ENCODE data around the gene DNALI1. TPM values are rescaled to one million over a fixed set of nuclear protein-coding genes. Genes with fewer than 3 reads are reported as not detected.

The DNALI1 gene
- total and polyA plus RNA-seq, 10 of the 15 experiments (the other 5 are each of a cell fraction or from before 2014, with no cell fraction given), result 0.03 to 0.13 (median 0.05) TPM; not detected in 7

DNA sequence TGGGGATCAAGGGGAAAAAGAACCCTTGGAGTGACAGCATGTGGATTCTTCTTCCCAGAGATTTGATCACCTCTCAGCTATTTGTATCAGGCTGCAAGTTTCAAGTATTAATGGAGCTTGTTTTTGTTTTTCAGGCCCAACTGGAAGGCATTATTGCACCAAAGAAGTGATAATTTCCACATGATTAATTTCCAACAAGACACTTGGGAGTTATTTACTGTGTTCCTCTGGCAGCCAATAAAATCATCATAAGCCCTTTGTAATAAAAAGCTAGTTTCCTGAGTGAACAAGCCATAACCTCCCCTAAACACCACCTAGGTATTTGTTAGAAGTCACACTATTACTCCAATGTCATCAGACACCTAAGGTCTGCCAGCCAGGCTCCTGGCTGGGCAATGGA is 8.2 kb downstream of the DNALI1 start:
- no peak overlapping the region for H3K4me3 ChIP-seq
- ChIA-PET SMC1A (ENCODE audit: uncharacterized antibody, unreplicated experiment) (interaction anchor here (0.8 to 3.4 kb wide), 3 partner anchors 23 to 118 kb away, joined by 3 to 15 read pairs (median 3); no protein-coding TSS in a partner anchor), CTCF (interaction anchor here (0.9 to 4.5 kb wide), 6 partner anchors 10 to 118 kb away, joined by 3 to 46 read pairs (median 3); no protein-coding TSS in a partner anchor), POLR2A (no interaction called here), RAD21 (ENCODE audit: unreplicated experiment) (interaction anchor here (0.9 kb wide), 1 partner anchor 116 kb away, joined by 3 read pairs; no protein-coding TSS in a partner anchor)
- no peaks in the 10 kb centered on the region for H3K27me3 ChIP-seq (replicated peaks in 1 of 2; ENCODE audit: control insufficient read depth in 2 of 2, insufficient read depth in 2 of 2, low read length in 1 of 2)
- BruUV-seq (replicated peaks), result no TSS peak
- DNase-seq (ENCODE audit: low read depth, low spot score), result no peak
- FAIRE-seq, result no peak
- intact Hi-C loops (cut with micrococcal nuclease; ENCODE audit: unreplicated experiment) (no loop called here), in situ Hi-C loops (cut with MboI) (no loop called here)
- no peak overlapping the region for H2AFZ ChIP-seq (ENCODE audit: control insufficient read depth, low read depth, low read length)
- H3K27ac ChIP-seq (ENCODE audit: control insufficient read depth, insufficient read depth), result no peak overlapping the region
- H3K9ac ChIP-seq (ENCODE audit: control insufficient read depth, insufficient read depth, low read length), result no peak overlapping the region
- no peak overlapping the region for H3K4me2 ChIP-seq (ENCODE audit: control insufficient read depth, insufficient read depth)
- H3K79me2 ChIP-seq (ENCODE audit: control insufficient read depth, insufficient read depth, low read length), result no peaks in the 10 kb centered on the region
- no peaks in the 10 kb centered on the region for H3K9me3 ChIP-seq (replicated peaks; ENCODE audit: control insufficient read depth, insufficient read depth, low read length)
- peaks cover 18 to 43% of the 10 kb centered on the region in 2 experiments for H3K36me3 ChIP-seq (ENCODE audit: control insufficient read depth in 2 of 2, insufficient read depth in 2 of 2, low read length in 1 of 2)
- TF ChIP-seq, protein P1, sequence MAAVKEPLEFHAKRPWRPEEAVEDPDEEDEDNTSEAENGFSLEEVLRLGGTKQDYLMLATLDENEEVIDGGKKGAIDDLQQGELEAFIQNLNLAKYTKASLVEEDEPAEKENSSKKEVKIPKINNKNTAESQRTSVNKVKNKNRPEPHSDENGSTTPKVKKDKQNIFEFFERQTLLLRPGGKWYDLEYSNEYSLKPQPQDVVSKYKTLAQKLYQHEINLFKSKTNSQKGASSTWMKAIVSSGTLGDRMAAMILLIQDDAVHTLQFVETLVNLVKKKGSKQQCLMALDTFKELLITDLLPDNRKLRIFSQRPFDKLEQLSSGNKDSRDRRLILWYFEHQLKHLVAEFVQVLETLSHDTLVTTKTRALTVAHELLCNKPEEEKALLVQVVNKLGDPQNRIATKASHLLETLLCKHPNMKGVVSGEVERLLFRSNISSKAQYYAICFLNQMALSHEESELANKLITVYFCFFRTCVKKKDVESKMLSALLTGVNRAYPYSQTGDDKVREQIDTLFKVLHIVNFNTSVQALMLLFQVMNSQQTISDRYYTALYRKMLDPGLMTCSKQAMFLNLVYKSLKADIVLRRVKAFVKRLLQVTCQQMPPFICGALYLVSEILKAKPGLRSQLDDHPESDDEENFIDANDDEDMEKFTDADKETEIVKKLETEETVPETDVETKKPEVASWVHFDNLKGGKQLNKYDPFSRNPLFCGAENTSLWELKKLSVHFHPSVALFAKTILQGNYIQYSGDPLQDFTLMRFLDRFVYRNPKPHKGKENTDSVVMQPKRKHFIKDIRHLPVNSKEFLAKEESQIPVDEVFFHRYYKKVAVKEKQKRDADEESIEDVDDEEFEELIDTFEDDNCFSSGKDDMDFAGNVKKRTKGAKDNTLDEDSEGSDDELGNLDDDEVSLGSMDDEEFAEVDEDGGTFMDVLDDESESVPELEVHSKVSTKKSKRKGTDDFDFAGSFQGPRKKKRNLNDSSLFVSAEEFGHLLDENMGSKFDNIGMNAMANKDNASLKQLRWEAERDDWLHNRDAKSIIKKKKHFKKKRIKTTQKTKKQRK (IDR thresholded peaks at IDR 0.05; ENCODE audit: low read depth, low read length), result no peak
- TF ChIP-seq CEBPB (IDR thresholded peaks at IDR 0.05; ENCODE audit: borderline replicate concordance in 1 of 2, low read depth in 2 of 2, low read length in 2 of 2), result no peak
- TF ChIP-seq EED (IDR thresholded peaks at IDR 0.05; ENCODE audit: low read depth), result no peak
- TF ChIP-seq RFX5 (IDR thresholded peaks at IDR 0.05; ENCODE audit: low read depth, low read length), result no peak
- TF ChIP-seq, protein P2, sequence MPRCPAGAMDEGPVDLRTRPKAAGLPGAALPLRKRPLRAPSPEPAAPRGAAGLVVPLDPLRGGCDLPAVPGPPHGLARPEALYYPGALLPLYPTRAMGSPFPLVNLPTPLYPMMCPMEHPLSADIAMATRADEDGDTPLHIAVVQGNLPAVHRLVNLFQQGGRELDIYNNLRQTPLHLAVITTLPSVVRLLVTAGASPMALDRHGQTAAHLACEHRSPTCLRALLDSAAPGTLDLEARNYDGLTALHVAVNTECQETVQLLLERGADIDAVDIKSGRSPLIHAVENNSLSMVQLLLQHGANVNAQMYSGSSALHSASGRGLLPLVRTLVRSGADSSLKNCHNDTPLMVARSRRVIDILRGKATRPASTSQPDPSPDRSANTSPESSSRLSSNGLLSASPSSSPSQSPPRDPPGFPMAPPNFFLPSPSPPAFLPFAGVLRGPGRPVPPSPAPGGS (IDR thresholded peaks at IDR 0.05; ENCODE audit: borderline replicate concordance, insufficient read depth, low read depth, low read length, poor library complexity, severe bottlenecking), result no peak
- TF ChIP-seq ZZZ3 (IDR thresholded peaks at IDR 0.05; ENCODE audit: control insufficient read depth, insufficient read length, low read depth), result no peak
- TF ChIP-seq CBX3 (IDR thresholded peaks at IDR 0.05; ENCODE audit: borderline replicate concordance, low read depth), result no peak
- no peak for TF ChIP-seq ZNF24 (IDR thresholded peaks at IDR 0.05)
- no peak for TF ChIP-seq YY1 (IDR thresholded peaks at IDR 0.05; ENCODE audit: low read depth, low read length)
- TF ChIP-seq, protein P3, sequence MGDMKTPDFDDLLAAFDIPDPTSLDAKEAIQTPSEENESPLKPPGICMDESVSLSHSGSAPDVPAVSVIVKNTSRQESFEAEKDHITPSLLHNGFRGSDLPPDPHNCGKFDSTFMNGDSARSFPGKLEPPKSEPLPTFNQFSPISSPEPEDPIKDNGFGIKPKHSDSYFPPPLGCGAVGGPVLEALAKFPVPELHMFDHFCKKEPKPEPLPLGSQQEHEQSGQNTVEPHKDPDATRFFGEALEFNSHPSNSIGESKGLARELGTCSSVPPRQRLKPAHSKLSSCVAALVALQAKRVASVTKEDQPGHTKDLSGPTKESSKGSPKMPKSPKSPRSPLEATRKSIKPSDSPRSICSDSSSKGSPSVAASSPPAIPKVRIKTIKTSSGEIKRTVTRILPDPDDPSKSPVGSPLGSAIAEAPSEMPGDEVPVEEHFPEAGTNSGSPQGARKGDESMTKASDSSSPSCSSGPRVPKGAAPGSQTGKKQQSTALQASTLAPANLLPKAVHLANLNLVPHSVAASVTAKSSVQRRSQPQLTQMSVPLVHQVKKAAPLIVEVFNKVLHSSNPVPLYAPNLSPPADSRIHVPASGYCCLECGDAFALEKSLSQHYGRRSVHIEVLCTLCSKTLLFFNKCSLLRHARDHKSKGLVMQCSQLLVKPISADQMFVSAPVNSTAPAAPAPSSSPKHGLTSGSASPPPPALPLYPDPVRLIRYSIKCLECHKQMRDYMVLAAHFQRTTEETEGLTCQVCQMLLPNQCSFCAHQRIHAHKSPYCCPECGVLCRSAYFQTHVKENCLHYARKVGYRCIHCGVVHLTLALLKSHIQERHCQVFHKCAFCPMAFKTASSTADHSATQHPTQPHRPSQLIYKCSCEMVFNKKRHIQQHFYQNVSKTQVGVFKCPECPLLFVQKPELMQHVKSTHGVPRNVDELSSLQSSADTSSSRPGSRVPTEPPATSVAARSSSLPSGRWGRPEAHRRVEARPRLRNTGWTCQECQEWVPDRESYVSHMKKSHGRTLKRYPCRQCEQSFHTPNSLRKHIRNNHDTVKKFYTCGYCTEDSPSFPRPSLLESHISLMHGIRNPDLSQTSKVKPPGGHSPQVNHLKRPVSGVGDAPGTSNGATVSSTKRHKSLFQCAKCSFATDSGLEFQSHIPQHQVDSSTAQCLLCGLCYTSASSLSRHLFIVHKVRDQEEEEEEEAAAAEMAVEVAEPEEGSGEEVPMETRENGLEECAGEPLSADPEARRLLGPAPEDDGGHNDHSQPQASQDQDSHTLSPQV (IDR thresholded peaks at IDR 0.05), result no peak
- TF ChIP-seq, protein P4, sequence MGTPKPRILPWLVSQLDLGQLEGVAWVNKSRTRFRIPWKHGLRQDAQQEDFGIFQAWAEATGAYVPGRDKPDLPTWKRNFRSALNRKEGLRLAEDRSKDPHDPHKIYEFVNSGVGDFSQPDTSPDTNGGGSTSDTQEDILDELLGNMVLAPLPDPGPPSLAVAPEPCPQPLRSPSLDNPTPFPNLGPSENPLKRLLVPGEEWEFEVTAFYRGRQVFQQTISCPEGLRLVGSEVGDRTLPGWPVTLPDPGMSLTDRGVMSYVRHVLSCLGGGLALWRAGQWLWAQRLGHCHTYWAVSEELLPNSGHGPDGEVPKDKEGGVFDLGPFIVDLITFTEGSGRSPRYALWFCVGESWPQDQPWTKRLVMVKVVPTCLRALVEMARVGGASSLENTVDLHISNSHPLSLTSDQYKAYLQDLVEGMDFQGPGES (IDR thresholded peaks at IDR 0.05), result no peak
- no peaks in the 10 kb centered on the region for H3K4me1 ChIP-seq (ENCODE audit: control insufficient read depth, insufficient read depth, low read length)
- no peaks in the 10 kb centered on the region; the same call in 1 of the 2 replicates for H4K20me1 ChIP-seq (ENCODE audit: control insufficient read depth, insufficient read depth)
- ATAC-seq, result no peak
